Measurements from ENCODE around the gene GALNTL6. TPM values are rescaled to one million over a fixed set of nuclear protein-coding genes. Genes with fewer than 3 reads are reported as not detected.
A peak's percentile ranks its signal among the peaks of the same experiment; 100 is the strongest.

Gene GALNTL6
- total RNA-seq, 1 donor from 2014 or later: 0.34 TPM

DNA sequence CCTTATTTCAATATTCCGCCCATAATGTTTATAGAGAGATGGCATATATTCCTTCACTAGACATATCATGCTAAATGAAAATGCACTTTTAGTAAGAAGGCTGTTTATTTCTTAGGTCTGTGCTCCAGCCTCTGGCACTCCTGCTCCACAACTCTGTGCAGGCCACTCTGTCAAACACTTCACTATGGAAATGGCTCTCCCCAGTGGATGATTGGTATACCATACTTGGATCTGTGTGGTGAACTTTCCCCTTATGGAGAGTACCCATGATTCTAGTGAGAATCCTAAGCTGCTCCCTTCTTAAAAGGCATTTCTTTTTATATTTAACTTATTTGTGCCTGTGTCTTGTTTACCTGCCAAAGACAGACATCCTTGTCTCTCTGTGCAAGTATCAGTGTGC lies 875.3 kb downstream of the GALNTL6 start:
- Mint-ChIP-seq H3K36me3 (ENCODE audit: unreplicated experiment) (peaks cover 12% of the 10 kb centered on the region), H3K9me3 (ENCODE audit: unreplicated experiment) (peaks cover 11% of the 10 kb centered on the region), H3K27me3 (ENCODE audit: unreplicated experiment) (peaks cover 8% of the 10 kb centered on the region), H3K4me1 (ENCODE audit: low read depth, unreplicated experiment) (peaks cover 27% of the 10 kb centered on the region), H3K4me3 (ENCODE audit: unreplicated experiment) (no peak overlapping the region), H3K27ac (ENCODE audit: unreplicated experiment) (peak overlapping the region; percentile 80)
- DNase-seq: no peak
- TF ChIP-seq, protein P1, sequence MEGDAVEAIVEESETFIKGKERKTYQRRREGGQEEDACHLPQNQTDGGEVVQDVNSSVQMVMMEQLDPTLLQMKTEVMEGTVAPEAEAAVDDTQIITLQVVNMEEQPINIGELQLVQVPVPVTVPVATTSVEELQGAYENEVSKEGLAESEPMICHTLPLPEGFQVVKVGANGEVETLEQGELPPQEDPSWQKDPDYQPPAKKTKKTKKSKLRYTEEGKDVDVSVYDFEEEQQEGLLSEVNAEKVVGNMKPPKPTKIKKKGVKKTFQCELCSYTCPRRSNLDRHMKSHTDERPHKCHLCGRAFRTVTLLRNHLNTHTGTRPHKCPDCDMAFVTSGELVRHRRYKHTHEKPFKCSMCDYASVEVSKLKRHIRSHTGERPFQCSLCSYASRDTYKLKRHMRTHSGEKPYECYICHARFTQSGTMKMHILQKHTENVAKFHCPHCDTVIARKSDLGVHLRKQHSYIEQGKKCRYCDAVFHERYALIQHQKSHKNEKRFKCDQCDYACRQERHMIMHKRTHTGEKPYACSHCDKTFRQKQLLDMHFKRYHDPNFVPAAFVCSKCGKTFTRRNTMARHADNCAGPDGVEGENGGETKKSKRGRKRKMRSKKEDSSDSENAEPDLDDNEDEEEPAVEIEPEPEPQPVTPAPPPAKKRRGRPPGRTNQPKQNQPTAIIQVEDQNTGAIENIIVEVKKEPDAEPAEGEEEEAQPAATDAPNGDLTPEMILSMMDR (IDR thresholded peaks at IDR 0.05; ENCODE audit: partially characterized antibody, unreplicated experiment): no peak

DNA sequence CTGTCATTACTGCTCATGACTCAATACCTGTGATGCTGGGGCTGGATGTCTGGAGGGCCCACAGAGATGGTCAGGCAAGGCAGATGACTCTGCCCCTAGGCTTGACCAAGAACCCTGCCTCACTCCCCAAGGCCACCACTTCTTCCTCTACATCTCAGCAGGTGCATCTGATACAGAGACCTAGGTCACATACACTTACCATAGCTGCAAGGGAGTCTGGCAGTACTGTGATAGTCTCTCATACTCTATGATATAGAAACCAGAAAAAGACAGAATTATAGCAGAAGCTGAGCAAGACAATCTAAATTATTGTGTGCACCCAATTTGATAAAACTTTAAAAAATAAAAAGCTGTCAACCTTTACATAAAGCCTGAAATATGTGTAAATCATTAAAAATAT lies 878.3 kb downstream of the GALNTL6 start:
- H3K9me3 Mint-ChIP-seq (ENCODE audit: unreplicated experiment): no peaks in the 10 kb centered on the region
- no peak overlapping the region for H3K27ac Mint-ChIP-seq (ENCODE audit: unreplicated experiment)
- H3K4me3 Mint-ChIP-seq (ENCODE audit: unreplicated experiment): no peak overlapping the region
- peaks cover 12% of the 10 kb centered on the region for H3K36me3 Mint-ChIP-seq (ENCODE audit: unreplicated experiment)
- DNase-seq: no peak
- peaks cover 8% of the 10 kb centered on the region for H3K4me1 Mint-ChIP-seq (ENCODE audit: low read depth, unreplicated experiment)
- TF ChIP-seq, protein P1 (IDR thresholded peaks at IDR 0.05; ENCODE audit: partially characterized antibody, unreplicated experiment): no peak
- H3K27me3 Mint-ChIP-seq (ENCODE audit: unreplicated experiment): no peaks in the 10 kb centered on the region

DNA sequence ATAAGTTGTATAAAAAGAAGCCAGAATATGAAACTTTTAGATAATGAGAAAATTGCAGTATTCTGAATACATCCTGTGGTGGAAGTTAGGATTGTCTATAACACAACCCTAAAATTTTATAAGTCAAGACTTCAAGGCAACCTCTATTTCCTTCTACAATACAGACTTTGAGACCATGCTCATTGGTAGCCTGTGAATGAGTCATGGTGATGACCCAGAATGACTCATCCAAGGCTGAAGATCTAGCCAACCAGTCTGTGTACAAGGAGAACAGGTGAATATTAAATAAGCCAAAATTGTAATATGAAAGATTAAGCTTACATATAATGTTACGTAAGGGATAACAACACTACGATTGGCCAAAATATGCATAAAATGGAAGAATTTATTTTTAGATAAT lies 879.5 kb downstream of the GALNTL6 start:
- Mint-ChIP-seq H3K27me3 (ENCODE audit: unreplicated experiment) (no peaks in the 10 kb centered on the region), H3K9me3 (ENCODE audit: unreplicated experiment) (no peaks in the 10 kb centered on the region), H3K36me3 (ENCODE audit: unreplicated experiment) (peaks cover 12% of the 10 kb centered on the region), H3K27ac (ENCODE audit: unreplicated experiment) (no peak overlapping the region), H3K4me1 (ENCODE audit: low read depth, unreplicated experiment) (peaks cover 8% of the 10 kb centered on the region), H3K4me3 (ENCODE audit: unreplicated experiment) (no peak overlapping the region)
- TF ChIP-seq, protein P1 (IDR thresholded peaks at IDR 0.05; ENCODE audit: partially characterized antibody, unreplicated experiment): no peak
- DNase-seq: no peak

DNA sequence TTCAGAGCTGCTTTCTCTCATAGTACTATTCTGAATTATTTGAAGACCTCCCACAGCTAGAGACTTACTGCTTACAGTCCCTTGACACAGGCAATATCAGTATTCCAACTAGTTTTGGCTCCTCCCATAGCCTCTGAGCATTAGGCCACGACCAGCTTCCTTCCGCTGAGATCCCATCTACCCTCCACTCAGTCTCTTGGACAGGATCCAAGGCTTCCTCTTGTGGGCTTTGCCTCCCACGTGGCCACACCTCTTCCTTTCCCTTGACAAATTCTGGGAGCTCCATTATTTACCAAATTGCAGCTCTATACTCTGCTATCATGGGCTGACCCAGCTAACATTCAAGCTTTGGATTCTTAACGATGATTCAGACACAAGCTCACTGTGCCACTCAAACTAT lies 885.1 kb downstream of the GALNTL6 start:
- Mint-ChIP-seq H3K9me3 (ENCODE audit: unreplicated experiment) (no peaks in the 10 kb centered on the region), H3K27me3 (ENCODE audit: unreplicated experiment) (peaks cover 2% of the 10 kb centered on the region), H3K4me1 (ENCODE audit: low read depth, unreplicated experiment) (peaks cover 2% of the 10 kb centered on the region), H3K27ac (ENCODE audit: unreplicated experiment) (no peak overlapping the region), H3K36me3 (ENCODE audit: unreplicated experiment) (peaks cover 3% of the 10 kb centered on the region), H3K4me3 (ENCODE audit: unreplicated experiment) (no peak overlapping the region)
- TF ChIP-seq, protein P1 (IDR thresholded peaks at IDR 0.05; ENCODE audit: partially characterized antibody, unreplicated experiment): no peak
- no peak for DNase-seq

DNA sequence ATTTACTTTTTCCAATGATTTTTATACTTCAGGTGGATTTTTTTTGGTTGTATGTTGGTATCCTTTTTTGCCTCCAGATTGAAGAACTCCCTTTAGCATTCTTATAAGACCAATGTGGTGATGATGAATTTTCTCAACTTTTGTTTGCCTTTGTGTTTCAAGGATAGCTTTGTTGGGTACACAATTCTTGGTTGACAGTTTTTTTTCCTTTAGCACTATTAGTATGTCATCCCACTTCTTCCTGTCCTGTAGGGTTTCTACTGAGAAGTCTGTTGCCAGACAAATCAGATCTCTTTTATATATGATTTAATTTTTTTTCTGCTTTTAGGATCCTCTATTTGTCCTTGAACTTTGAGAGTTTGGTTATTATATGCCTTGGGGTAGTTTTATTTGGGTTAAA lies 892.4 kb downstream of the GALNTL6 start:
- H3K27me3 Mint-ChIP-seq (ENCODE audit: unreplicated experiment): no peaks in the 10 kb centered on the region
- no peak overlapping the region for H3K4me3 Mint-ChIP-seq (ENCODE audit: unreplicated experiment)
- DNase-seq: no peak
- no peak overlapping the region for H3K27ac Mint-ChIP-seq (ENCODE audit: unreplicated experiment)
- TF ChIP-seq, protein P1 (IDR thresholded peaks at IDR 0.05; ENCODE audit: partially characterized antibody, unreplicated experiment): no peak
- no peaks in the 10 kb centered on the region for H3K4me1 Mint-ChIP-seq (ENCODE audit: low read depth, unreplicated experiment)
- peaks cover 8% of the 10 kb centered on the region for H3K9me3 Mint-ChIP-seq (ENCODE audit: unreplicated experiment)
- H3K36me3 Mint-ChIP-seq (ENCODE audit: unreplicated experiment): peaks cover 40% of the 10 kb centered on the region

Measured in glutamatergic neuron (in vitro differentiated cells).